Osteoblast (primary cell): Measurements from ENCODE around the gene MAN1B1. TPM values are rescaled to one million over a fixed set of nuclear protein-coding genes. Genes with fewer than 3 reads are reported as not detected.
A peak's percentile ranks its signal among the peaks of the same experiment; 100 is the strongest.

Source experiments
- DNase-seq: peaks from one replicate; pipeline ENCODE4 v3.0.0; 2011; ENCODE audit warnings: low spot score, mixed read lengths; ENCODE audit not compliant: insufficient read length; ENCODE audit errors: missing footprints
- H2AFZ ChIP-seq: 2 replicates; pipeline ENCODE4 v1.6.0; 2011; ENCODE audit warnings: mild to moderate bottlenecking, low read length
- H3K27ac ChIP-seq: 2 replicates; pipeline ENCODE4 v1.5.1; 2011; ENCODE audit warnings: mild to moderate bottlenecking, low read depth, low read length, moderate library complexity
- H3K27me3 ChIP-seq: 2 replicates; pipeline ENCODE4 v1.6.0; 2012; ENCODE audit warnings: mild to moderate bottlenecking, control low read depth, inconsistent platforms, low read length, moderate library complexity; ENCODE audit not compliant: insufficient read depth
- H3K36me3 ChIP-seq: 2 replicates; pipeline ENCODE4 v1.5.1; 2011; ENCODE audit warnings: mild to moderate bottlenecking, low read length, control low read depth, moderate library complexity; ENCODE audit not compliant: insufficient read depth
- H3K4me1 ChIP-seq: 2 replicates; pipeline ENCODE4 v1.5.1; 2011; ENCODE audit warnings: mild to moderate bottlenecking, low read length, control low read depth, moderate library complexity; ENCODE audit not compliant: insufficient read depth
- H3K4me2 ChIP-seq: 2 replicates; pipeline ENCODE4 v1.6.0; 2011; ENCODE audit warnings: mild to moderate bottlenecking, low read length; ENCODE audit not compliant: insufficient read depth
- H3K4me3 ChIP-seq: fragments of 200-600 bp; sonication (generic); 3 replicates; pipeline ENCODE4 v1.5.1; 2012; ENCODE audit warnings: mild to moderate bottlenecking, low read length, inconsistent platforms; ENCODE audit not compliant: insufficient read depth
- H3K79me2 ChIP-seq: 2 replicates; pipeline ENCODE4 v1.6.0; 2012; ENCODE audit warnings: mild to moderate bottlenecking, low read length, control low read depth, inconsistent platforms; ENCODE audit not compliant: insufficient read depth
- H3K9me3 ChIP-seq: 2 replicates; pipeline ENCODE4 v1.5.1; 2011; ENCODE audit warnings: low read depth, low read length, control low read depth
- H4K20me1 ChIP-seq: 2 replicates; pipeline ENCODE4 v1.6.0; 2012; ENCODE audit warnings: mild to moderate bottlenecking, low read length, control low read depth; ENCODE audit not compliant: insufficient read depth
- CTCF ChIP-seq: IDR thresholded peaks from 2 replicates; pipeline ENCODE4 v1.5.1; 2011; ENCODE audit warnings: mild to moderate bottlenecking, low read depth, low read length, moderate library complexity; ENCODE audit errors: extremely low read depth
- total RNA-seq: library from RNA; depleted of rRNA; stranded (reverse); fragments of >200 nt; gene quantifications from 2 replicates; pipeline ENCODE4 v1.2.3, GENCODE V29; 2012

The MAN1B1 gene
- total RNA-seq, 1 donor: 94.1 TPM

GRCh38 chr9:137053944-137054931, 32.5 kb upstream of the MAN1B1 start, which contains the start of gene ENTPD2:
TSS of gene ENTPD2 (minus strand) at chr9:137054061. CDS start at chr9:137053997, 64 bp downstream.
- Histone ChIP-seq H3K4me2 (no peak within 1 kb of the TSS), H3K27ac (no peak within 1 kb of the TSS), H3K36me3 (no peaks in the 10 kb centered on the region), H3K27me3 (peaks cover 49% of the 10 kb centered on the region), H4K20me1 (peaks cover 4% of the 10 kb centered on the region), H3K4me3 (no peak within 1 kb of the TSS), H3K79me2 (no peaks in the 10 kb centered on the region), H3K9me3 (no peaks in the 10 kb centered on the region), H2AFZ (no peak within 1 kb of the TSS), H3K4me1 (no peaks in the 10 kb centered on the region)
- TF ChIP-seq CTCF: no peak
- DNase-seq: no peak

GRCh38 chr9:137054932-137055384, 31.8 kb upstream of the MAN1B1 start:
- Histone ChIP-seq H3K27me3 (peaks cover 42% of the 10 kb centered on the region), H4K20me1 (no peaks in the 10 kb centered on the region), H3K4me1 (no peaks in the 10 kb centered on the region), H3K79me2 (no peaks in the 10 kb centered on the region), H2AFZ (no peak overlapping the region), H3K4me3 (no peak overlapping the region), H3K4me2 (no peak overlapping the region), H3K9me3 (no peaks in the 10 kb centered on the region), H3K36me3 (no peaks in the 10 kb centered on the region), H3K27ac (no peak overlapping the region)
- DNase-seq: no peak
- TF ChIP-seq CTCF: no peak

- Histone ChIP-seq H2AFZ (no peak overlapping the region), H3K4me1 (no peaks in the 10 kb centered on the region), H3K79me2 (no peaks in the 10 kb centered on the region), H4K20me1 (no peaks in the 10 kb centered on the region), H3K4me3 (no peak overlapping the region), H3K4me2 (no peak overlapping the region), H3K9me3 (no peaks in the 10 kb centered on the region), H3K36me3 (no peaks in the 10 kb centered on the region), H3K27me3 (peaks cover 38% of the 10 kb centered on the region), H3K27ac (no peak overlapping the region)
- no peak for TF ChIP-seq CTCF
- peak; percentile 98 for DNase-seq
Observed at GRCh38 chr9:137055385-137056364, 31.1 kb upstream of the MAN1B1 start.
